H1 (cell line): ENCODE data around the gene AFAP1L2. TPM values are rescaled to one million over a fixed set of nuclear protein-coding genes. Genes with fewer than 3 reads are reported as not detected.

Source experiments
- CTCF ChIA-PET: fragments of 300-600 bp; sonication (Branson Sonifier 250); formaldehyde crosslinking; loops from one replicate; lab custom pipeline; 2021; ENCODE audit not compliant: partially characterized antibody; lab: Charles Lee
- POLR2A ChIA-PET: fragments of 300-600 bp; sonication (Branson Sonifier 250); formaldehyde crosslinking; loops from one replicate; lab custom pipeline; 2021; ENCODE audit warnings: inconsistent platforms; ENCODE audit not compliant: partially characterized antibody; lab: Charles Lee
- DNase-seq, 2 experiments: peaks; one replicate each; pipeline versions ENCODE4 v3.0.0 to v3.0.0-alpha.2; 2010 to 2022; ENCODE audit warnings: low spot score in 2 of 2, low read depth in 1 of 2, mixed read lengths in 1 of 2
- FAIRE-seq: peaks from 2 replicates; lab custom pipeline; 2011; peaks lifted over from hg19 to GRCh38; lab: Jason Lieb, UNC
- H2AFZ ChIP-seq: 2 replicates; pipeline ENCODE4 v1.8.1; 2012; ENCODE audit warnings: low read length, inconsistent platforms
- H2AK5ac ChIP-seq: 2 replicates; pipeline ENCODE4 v1.6.1; 2013; ENCODE audit warnings: low read depth, low read length
- H2BK120ac ChIP-seq: replicated peaks from 2 replicates; pipeline ENCODE3; 2013; ENCODE audit warnings: low read depth, low read length, inconsistent platforms
- H2BK12ac ChIP-seq: 2 replicates; pipeline ENCODE4 v1.6.1; 2013; ENCODE audit warnings: low read depth, low read length
- H2BK15ac ChIP-seq: 2 replicates; pipeline ENCODE4 v1.6.1; 2013; ENCODE audit warnings: low read length
- H2BK20ac ChIP-seq: 2 replicates; pipeline ENCODE4 v1.6.1; 2013; ENCODE audit warnings: low read length
- H2BK5ac ChIP-seq: 2 replicates; pipeline ENCODE4 v1.6.1; 2013; ENCODE audit warnings: low read depth, low read length
- H3K14ac ChIP-seq: 2 replicates; pipeline ENCODE4 v1.6.1; 2013; ENCODE audit warnings: inconsistent platforms; ENCODE audit not compliant: insufficient read length
- H3K18ac ChIP-seq: 2 replicates; pipeline ENCODE4 v1.6.1; 2013; ENCODE audit warnings: low read length; ENCODE audit errors: extremely low read depth
- H3K23ac ChIP-seq: 2 replicates; pipeline ENCODE4 v1.6.1; 2013; ENCODE audit warnings: inconsistent platforms; ENCODE audit not compliant: insufficient read length
- H3K23me2 ChIP-seq: 2 replicates; pipeline ENCODE4 v1.6.1; 2013; ENCODE audit warnings: low read depth, low read length
- H3K27ac ChIP-seq: 2 replicates; pipeline ENCODE4 v1.6.1; 2011; ENCODE audit warnings: low read depth, low read length, inconsistent platforms
- H3K27me3 ChIP-seq, 4 experiments: replicated peaks in 1 of 4; 1 replicate in 1 of 4; 2 replicates in 3 of 4; pipeline versions ENCODE4 v1.6.1 to v1.8.1; 2011 to 2013; ENCODE audit warnings: low read length in 3 of 4, mild to moderate bottlenecking in 3 of 4, inconsistent platforms in 2 of 4, mixed read lengths in 2 of 4, moderate library complexity in 1 of 4; ENCODE audit not compliant: control insufficient read depth in 3 of 4, insufficient read depth in 3 of 4; ENCODE audit errors: extremely low read depth in 1 of 4
- H3K36me3 ChIP-seq, 4 experiments: 2 replicates each; pipeline versions ENCODE4 v1.6.1 to v1.8.1; 2011 to 2013; ENCODE audit warnings: mild to moderate bottlenecking in 4 of 4, low read length in 3 of 4, moderate library complexity in 2 of 4, control low read depth in 1 of 4, inconsistent platforms in 1 of 4; ENCODE audit not compliant: insufficient read depth in 4 of 4, control insufficient read depth in 2 of 4
- H3K4ac ChIP-seq: replicated peaks from 2 replicates; pipeline ENCODE3; 2013; ENCODE audit warnings: low read length, low read depth, mixed read lengths, inconsistent platforms; ENCODE audit not compliant: insufficient read length
- H3K4me1 ChIP-seq, 4 experiments: replicated peaks in 1 of 4; 1 replicate in 1 of 4; 2 replicates in 3 of 4; pipeline versions ENCODE4 v1.6.1 to v1.8.1; 2011 to 2013; ENCODE audit warnings: low read length in 3 of 4, inconsistent platforms in 2 of 4, mixed read lengths in 1 of 4; ENCODE audit not compliant: insufficient read depth in 4 of 4, control insufficient read depth in 3 of 4
- H3K4me2 ChIP-seq, 2 experiments: 2 replicates each; pipeline versions ENCODE4 v1.6.1 to v1.8.1; 2011 to 2013; ENCODE audit warnings: low read depth in 2 of 2, low read length in 2 of 2, control low read depth in 1 of 2, inconsistent platforms in 1 of 2, mild to moderate bottlenecking in 1 of 2; ENCODE audit not compliant: insufficient read depth in 1 of 2
- H3K4me3 ChIP-seq, 4 experiments: fragments of 200-600, 300-600 bp in 1 of 4; sonication (generic), shearing (Covaris generic), sonication (Bioruptor Twin) in 1 of 4; 2 replicates each; pipeline versions ENCODE4 v1.5.1 to v1.8.1; 2011 to 2016; ENCODE audit warnings: low read length in 4 of 4, low read depth in 3 of 4, control low read depth in 2 of 4, inconsistent platforms in 2 of 4, mild to moderate bottlenecking in 2 of 4, mixed read lengths in 1 of 4, moderate library complexity in 1 of 4; ENCODE audit not compliant: insufficient read depth in 2 of 4; ENCODE audit errors: extremely low read depth in 1 of 4
- H3K56ac ChIP-seq: replicated peaks from 2 replicates; pipeline ENCODE3; 2013; ENCODE audit warnings: low read depth, mild to moderate bottlenecking, mixed read lengths, low read length, inconsistent platforms; ENCODE audit not compliant: insufficient read length
- H3K79me1 ChIP-seq: 2 replicates; pipeline ENCODE4 v1.6.1; 2013; ENCODE audit warnings: low read depth, low read length, control low read depth
- H3K79me2 ChIP-seq, 2 experiments: 2 replicates each; pipeline versions ENCODE4 v1.6.1 to v1.8.1; 2012 to 2013; ENCODE audit warnings: low read length in 2 of 2, mild to moderate bottlenecking in 2 of 2, inconsistent platforms in 1 of 2; ENCODE audit not compliant: insufficient read depth in 2 of 2, control insufficient read depth in 1 of 2
- H3K9ac ChIP-seq, 4 experiments: replicated peaks in 1 of 4; 1 replicate in 1 of 4; 2 replicates in 3 of 4; pipeline versions ENCODE4 v1.6.1 to v1.8.1; 2011 to 2013; ENCODE audit warnings: low read depth in 3 of 4, low read length in 3 of 4, control low read depth in 2 of 4, mild to moderate bottlenecking in 2 of 4, moderate library complexity in 2 of 4, inconsistent platforms in 1 of 4; ENCODE audit errors: extremely low read depth in 1 of 4
- H3K9me3 ChIP-seq, 2 experiments: 2 replicates each; pipeline versions ENCODE4 v1.6.1 to v1.8.1; 2012 to 2013; ENCODE audit warnings: mild to moderate bottlenecking in 2 of 2, moderate library complexity in 2 of 2, control low read depth in 1 of 2, inconsistent platforms in 1 of 2, low read depth in 1 of 2, low read length in 1 of 2, mixed read lengths in 1 of 2; ENCODE audit not compliant: insufficient read depth in 2 of 2
- H4K20me1 ChIP-seq, 2 experiments: replicated peaks in 1 of 2; 2 replicates each; pipeline versions ENCODE3 to v1.8.1; 2011 to 2013; ENCODE audit warnings: inconsistent platforms in 2 of 2, low read length in 2 of 2, mild to moderate bottlenecking in 1 of 2; ENCODE audit not compliant: insufficient read depth in 2 of 2, control insufficient read depth in 1 of 2
- H4K5ac ChIP-seq: 2 replicates; pipeline ENCODE4 v1.6.1; 2013; ENCODE audit warnings: low read length, low read depth, mixed read lengths, inconsistent platforms; ENCODE audit not compliant: insufficient read length
- H4K8ac ChIP-seq: 2 replicates; pipeline ENCODE4 v1.8.0; 2013; ENCODE audit warnings: mild to moderate bottlenecking, moderate library complexity, low read length, inconsistent platforms; ENCODE audit not compliant: insufficient read depth; ENCODE audit errors: extremely low read depth
- H4K91ac ChIP-seq: replicated peaks from 2 replicates; pipeline ENCODE3; 2013; ENCODE audit warnings: low read length, mixed read lengths, inconsistent platforms; ENCODE audit not compliant: insufficient read length
- CTCF ChIP-seq, 3 experiments: IDR thresholded peaks; 1 replicate in 2 of 3; 2 replicates in 1 of 3; pipeline versions ENCODE4 v1.5.1 to v1.6.1; 2011; ENCODE audit warnings: low read length in 3 of 3, mild to moderate bottlenecking in 3 of 3, inconsistent platforms in 2 of 3, low read depth in 1 of 3, moderate library complexity in 1 of 3; ENCODE audit not compliant: insufficient read depth in 1 of 3; ENCODE audit errors: control extremely low read depth in 1 of 3
- EGR1 ChIP-seq: IDR thresholded peaks from 2 replicates; pipeline ENCODE4 v1.6.1; 2011; ENCODE audit warnings: low read depth, low read length, borderline replicate concordance
- WGBS, 2 experiments: shearing (Covaris generic) in 1 of 2; methylation state at CpG; one replicate each; pipeline versions ENCODE4 v1.1.6 to v1.1.7; 2013 to 2015; ENCODE audit warnings: low lambda C conversion rate in 2 of 2, mixed read lengths in 2 of 2, inconsistent platforms in 1 of 2, low coverage in 1 of 2, missing lambda C conversion rate in 1 of 2; ENCODE audit not compliant: insufficient replicate concordance in 2 of 2, insufficient coverage in 1 of 2, insufficient read length in 1 of 2; ENCODE audit errors: extremely low coverage in 1 of 2, missing lambda C conversion rate in 1 of 2; 5-methylcytosine and 5-hydroxymethylcytosine counted together
- polyA plus RNA-seq, 7 experiments: library from polyadenylated mRNA; depleted of rRNA in 3 of 7; stranded (reverse) in 5 of 7; unstranded in 2 of 7; fragments of >200 nt in 5 of 7; fragments of 200-250 nt in 2 of 7; gene quantifications; 1 replicate in 5 of 7; 2 replicates in 1 of 7; 4 replicates in 1 of 7; pipeline versions ENCODE4 v1.2.1 to v1.2.3, GENCODE V29; 2011 to 2013; ENCODE audit warnings: missing spikeins in 2 of 7, mixed read lengths in 2 of 7
- total RNA-seq: library from RNA; stranded (reverse); fragmentation: NEBNext Ultra II Directional; extraction: Animal tissue kit (Norgen Biotek cat#: 25700); gene quantifications from 2 replicates; pipeline ENCODE4 v1.2.1, GENCODE V29; 2021

Gene AFAP1L2
- total and polyA plus RNA-seq, 2 of the 8 experiments (the other 6 are each of a cell fraction or from before 2014, with no cell fraction given) = 3.9 to 6.4 TPM

- Histone ChIP-seq H3K18ac (no peak overlapping the region), H3K79me2 (no peaks in the 10 kb centered on the region), H2AK5ac (no peak overlapping the region), H3K9ac (no peak overlapping the region), H2BK12ac (no peak overlapping the region), H2BK120ac (no peak overlapping the region), H4K8ac (no peak overlapping the region), H2BK20ac (no peak overlapping the region), H3K4me3 (no peak overlapping the region), H3K23me2 (no peaks in the 10 kb centered on the region), H3K9me3 (no peaks in the 10 kb centered on the region), H3K4me1 (peaks cover 0 to 16% (median 7%) of the 10 kb centered on the region in 4 experiments; a peak in 4 of 7 replicates), H3K27ac (no peak overlapping the region), H2BK15ac (no peak overlapping the region), H4K20me1 (no peaks in the 10 kb centered on the region), H3K56ac (no peak overlapping the region), H2AFZ (no peak overlapping the region), H3K23ac (no peak overlapping the region), H3K14ac (no peak overlapping the region), H2BK5ac (no peak overlapping the region), H3K4ac (no peak overlapping the region), H4K5ac (no peak overlapping the region), H3K4me2 (no peak overlapping the region), H3K27me3 (no peaks in the 10 kb centered on the region), H4K91ac (no peak overlapping the region), H3K79me1 (no peaks in the 10 kb centered on the region), H3K36me3 (no peaks in the 10 kb centered on the region)
- DNase-seq (no peak), FAIRE-seq (no peak)
- ChIA-PET CTCF (interaction anchor here (0.7 to 13.0 kb wide), 24 partner anchors 9 to 262 kb away, joined by 3 to 209 read pairs (median 13); partner anchors contain the start of gene AFAP1L2), POLR2A (no interaction called here)
- WGBS, 2 experiments = 89% methylated on average over 5 of the region's 5 CpGs; no CpG with 5 or more reads in 1 of the 2 experiments
- TF ChIP-seq EGR1 = no peak
- no peak for TF ChIP-seq CTCF (IDR thresholded peaks at IDR 0.05; ENCODE audit: control extremely low read depth in 1 of 3, insufficient read depth in 1 of 3, low read depth in 1 of 3, low read length in 3 of 3)
Measured at GRCh38 chr10:114389426-114389825, 14.9 kb downstream of the AFAP1L2 start.
